Sigmoid colon (tissue), 7 donors: ENCODE measurements around the gene NR1I3. TPM values are rescaled to one million over a fixed set of nuclear protein-coding genes. Genes with fewer than 3 reads are reported as not detected.

Experiments used
- DNase-seq: peaks from one replicate; pipeline ENCODE4 v3.0.0-alpha.2; 2019
- H3K27ac ChIP-seq, 4 donors: fragments of 200-600 bp; sonication (generic); one replicate each; pipeline ENCODE4 v1.5.1; 2016 to 2019; ENCODE audit warnings: mild to moderate bottlenecking in 1 of 4
- H3K27me3 ChIP-seq, 3 donors: fragments of 200-600 bp; sonication (generic); one replicate each; pipeline ENCODE4 v1.5.1; 2019; ENCODE audit warnings: mild to moderate bottlenecking in 1 of 3
- H3K36me3 ChIP-seq, 4 donors: fragments of 200-600 bp; sonication (generic); one replicate each; pipeline ENCODE4 v1.5.1; 2016 to 2019
- H3K4me1 ChIP-seq, 4 donors: fragments of 200-600 bp; sonication (generic); one replicate each; pipeline ENCODE4 v1.5.1; 2017 to 2019
- H3K4me3 ChIP-seq, 4 donors: fragments of 200-600 bp; sonication (generic); one replicate each; pipeline ENCODE4 v1.5.1; 2017 to 2019; ENCODE audit warnings: mild to moderate bottlenecking in 2 of 4, moderate library complexity in 1 of 4
- H3K9me3 ChIP-seq, 4 donors: fragments of 200-600 bp in 3 of 4; sonication (generic) in 3 of 4; one replicate each; pipeline versions ENCODE4 v1.5.1 to v1.6.1; 2013 to 2019
- CTCF ChIP-seq, 4 experiments: fragments of 450-650 bp in 3 of 4; fragments of 200-600 bp in 1 of 4; IDR thresholded peaks; one replicate each; pipeline ENCODE4 v1.5.1; 2016 to 2019; ENCODE audit warnings: antibody characterized with exemption in 4 of 4, mild to moderate bottlenecking in 3 of 4, moderate library complexity in 2 of 4
- EP300 ChIP-seq, 4 donors: sonication (generic); formaldehyde crosslinking; IDR thresholded peaks; one replicate each; pipeline ENCODE4 v1.6.1; 2017; ENCODE audit warnings: antibody characterized with exemption in 4 of 4
- POLR2A ChIP-seq, 2 donors: fragments of 450-650 bp; IDR thresholded peaks; one replicate each; pipeline ENCODE4 v1.6.1; 2016; ENCODE audit warnings: antibody characterized with exemption in 2 of 2, mild to moderate bottlenecking in 2 of 2, moderate library complexity in 2 of 2
- POLR2AphosphoS5 ChIP-seq, 4 donors: sonication (generic); formaldehyde crosslinking; IDR thresholded peaks; one replicate each; pipeline ENCODE4 v1.6.1; 2017; ENCODE audit warnings: antibody characterized with exemption in 4 of 4
- WGBS, 2 donors: extraction: QIAGEN DNeasy Blood & Tissue Kit; methylation state at CpG; one replicate each; pipeline ENCODE4 v1.1.7; 2013; 5-methylcytosine and 5-hydroxymethylcytosine counted together
- intact Hi-C: fragments of 100-400 bp; cut with DNase I; formaldehyde crosslinking; loops from one replicate; pipeline ENCODE4 v1.15.1; 2023
- polyA plus RNA-seq, 3 donors: library from polyadenylated mRNA; stranded (reverse); fragments of 200-250 nt; gene quantifications; one replicate each; pipeline ENCODE4 v1.2.3, GENCODE V29; 2013
- total RNA-seq, 4 donors: library from RNA; depleted of rRNA; stranded (reverse); fragments of >200 nt; gene quantifications; one replicate each; pipeline ENCODE4 v1.1.0, GENCODE V29; 2016
- donor health status: healthy with polysubstance abuse.
- donor health status: Bipolar disorder and iron deficiency.
- donor health status: healthy.

Gene NR1I3
- total and polyA plus RNA-seq, 7 donors = 0.13 TPM; not detected in 6

DNA sequence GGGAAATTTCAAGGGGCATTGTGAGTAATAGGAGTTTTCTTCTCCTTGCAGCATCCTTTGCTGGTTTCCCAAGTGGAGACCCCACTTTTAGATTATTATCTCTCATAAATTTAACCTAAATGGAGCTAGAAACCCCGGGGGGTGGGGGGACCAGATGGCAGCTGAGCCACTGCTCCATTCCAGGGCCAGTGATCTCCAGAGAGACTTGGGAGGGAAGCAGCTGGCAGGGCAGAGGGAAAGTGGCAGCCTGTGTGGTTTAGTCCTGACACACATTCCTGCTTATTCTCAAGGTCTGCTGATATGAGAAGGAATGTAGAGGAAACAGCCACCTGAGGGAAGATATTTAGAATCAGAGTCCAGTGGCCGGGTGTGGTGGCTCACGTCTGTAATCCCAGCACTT, 36.9 kb upstream of the NR1I3 start:
- Histone ChIP-seq H3K4me1 (peaks cover 0 to 16% (median 7%) of the 10 kb centered on the region in 4 donors), H3K9me3 (no peaks in the 10 kb centered on the region), H3K27ac (no peak overlapping the region), H3K36me3 (no peaks in the 10 kb centered on the region), H3K27me3 (no peaks in the 10 kb centered on the region), H3K4me3 (no peak overlapping the region)
- DNase-seq = no peak
- no peak for TF ChIP-seq EP300 (IDR thresholded peaks at IDR 0.05)
- TF ChIP-seq POLR2AphosphoS5 (IDR thresholded peaks at IDR 0.05) = no peak
- no peak for TF ChIP-seq CTCF (IDR thresholded peaks at IDR 0.05)
- TF ChIP-seq POLR2A (IDR thresholded peaks at IDR 0.05) = no peak
- intact Hi-C loops = no loop called here
- 48 to 66% methylated on average over 3 of the region's 3 CpGs for WGBS, 2 donors

GRCh38 chr1:161273402-161273801, 35.4 kb upstream of the NR1I3 start:
- no peaks in the 10 kb centered on the region for H3K9me3 ChIP-seq
- TF ChIP-seq POLR2A (IDR thresholded peaks at IDR 0.05) = no peak
- TF ChIP-seq CTCF (IDR thresholded peaks at IDR 0.05) = no peak
- TF ChIP-seq EP300 (IDR thresholded peaks at IDR 0.05) = no peak
- TF ChIP-seq POLR2AphosphoS5 (IDR thresholded peaks at IDR 0.05) = no peak
- no peak for DNase-seq
- H3K27ac ChIP-seq = no peak overlapping the region
- no peaks in the 10 kb centered on the region for H3K36me3 ChIP-seq
- 54 to 63% methylated on average over 3 of the region's 3 CpGs for whole genome bisulfite sequencing, 2 donors
- no peaks in the 10 kb centered on the region for H3K27me3 ChIP-seq
- peaks cover 0 to 16% (median 7%) of the 10 kb centered on the region in 4 donors for H3K4me1 ChIP-seq
- H3K4me3 ChIP-seq = no peak overlapping the region
- intact Hi-C loops = no loop called here

GRCh38 chr1:161267321-161267720, 29.3 kb upstream of the NR1I3 start:
- peak overlapping the region in 2 of 4 donors; percentile 22 to 67 for H3K27ac ChIP-seq
- TF ChIP-seq EP300 (IDR thresholded peaks at IDR 0.05) = no peak
- no peak for TF ChIP-seq CTCF (IDR thresholded peaks at IDR 0.05)
- TF ChIP-seq POLR2A (IDR thresholded peaks at IDR 0.05) = no peak
- TF ChIP-seq POLR2AphosphoS5 (IDR thresholded peaks at IDR 0.05) = no peak
- H3K36me3 ChIP-seq = no peaks in the 10 kb centered on the region
- DNase-seq = no peak
- H3K27me3 ChIP-seq = no peaks in the 10 kb centered on the region
- no peak overlapping the region for H3K4me3 ChIP-seq
- H3K9me3 ChIP-seq = no peaks in the 10 kb centered on the region
- H3K4me1 ChIP-seq = peaks cover 0 to 15% (median 13%) of the 10 kb centered on the region in 4 donors
- WGBS, 2 donors = 49 to 84% methylated on average over 3 of the region's 3 CpGs
- intact Hi-C loops = no loop called here

- no peak overlapping the region for H3K4me3 ChIP-seq
- H3K27ac ChIP-seq = peak overlapping the region in 3 of 4 donors; percentile 7 to 67 (median 22)
- no peaks in the 10 kb centered on the region for H3K36me3 ChIP-seq
- intact Hi-C loops = no loop called here
- DNase-seq = no peak
- H3K9me3 ChIP-seq = no peaks in the 10 kb centered on the region
- no peak for TF ChIP-seq EP300 (IDR thresholded peaks at IDR 0.05)
- no peak for TF ChIP-seq POLR2A (IDR thresholded peaks at IDR 0.05)
- TF ChIP-seq CTCF (IDR thresholded peaks at IDR 0.05) = no peak
- no peak for TF ChIP-seq POLR2AphosphoS5 (IDR thresholded peaks at IDR 0.05)
- no peaks in the 10 kb centered on the region for H3K27me3 ChIP-seq
- peaks cover 0 to 16% (median 13%) of the 10 kb centered on the region in 4 donors for H3K4me1 ChIP-seq
- 76 to 79% methylated on average over 2 of the region's 2 CpGs for WGBS, 2 donors
Observed at GRCh38 chr1:161266836-161267235, 28.8 kb upstream of the NR1I3 start.

- Histone ChIP-seq H3K9me3 (no peaks in the 10 kb centered on the region), H3K27ac (peak overlapping the region in 3 of 4 donors; percentile 7 to 67 (median 22)), H3K27me3 (no peaks in the 10 kb centered on the region), H3K4me3 (no peak overlapping the region), H3K4me1 (peaks cover 0 to 22% (median 13%) of the 10 kb centered on the region in 4 donors), H3K36me3 (no peaks in the 10 kb centered on the region)
- intact Hi-C loops = no loop called here
- 53 to 62% methylated on average over 3 of the region's 3 CpGs for WGBS, 2 donors
- TF ChIP-seq EP300 (IDR thresholded peaks at IDR 0.05) (no peak), POLR2A (IDR thresholded peaks at IDR 0.05) (no peak), CTCF (IDR thresholded peaks at IDR 0.05) (no peak)
- no peak for DNase-seq
Observed at GRCh38 chr1:161266202-161266601, 28.2 kb upstream of the NR1I3 start.
